Gastroesophageal sphincter (tissue), 4 donors: Measurements from ENCODE around the gene ADGRD1. TPM values are rescaled to one million over a fixed set of nuclear protein-coding genes. Genes with fewer than 3 reads are reported as not detected.

Experiments used
- ATAC-seq: fragments of 150-250 bp; one replicate; pipeline ENCODE4 v1.9.1; 2016; ENCODE audit warnings: mild to moderate bottlenecking, moderate library complexity
- H3K27ac ChIP-seq, 4 donors: fragments of 200-600 bp; sonication (generic) in 3 of 4; 1 replicate in 3 of 4; 2 replicates in 1 of 4; pipeline ENCODE4 v1.5.1; 2016 to 2019
- H3K27me3 ChIP-seq: fragments of 200-600 bp; sonication (generic); one replicate; pipeline ENCODE4 v1.5.1; 2019
- H3K36me3 ChIP-seq, 2 donors: fragments of 200-600 bp; sonication (generic); one replicate each; pipeline ENCODE4 v1.5.1; 2019; ENCODE audit warnings: control low read depth in 1 of 2
- H3K4me1 ChIP-seq, 3 donors: fragments of 200-600 bp; sonication (generic); 1 replicate in 2 of 3; 2 replicates in 1 of 3; pipeline ENCODE4 v1.5.1; 2016 to 2019; ENCODE audit warnings: control low read depth in 2 of 3
- H3K4me3 ChIP-seq, 2 donors: fragments of 200-600 bp; sonication (generic); one replicate each; pipeline ENCODE4 v1.5.1; 2019; ENCODE audit warnings: mild to moderate bottlenecking in 1 of 2, moderate library complexity in 1 of 2
- H3K9me3 ChIP-seq, 3 donors: fragments of 200-600 bp; sonication (generic); one replicate each; pipeline ENCODE4 v1.5.1; 2017 to 2019; ENCODE audit warnings: control low read depth in 2 of 3
- EP300 ChIP-seq: sonication (generic); formaldehyde crosslinking; IDR thresholded peaks from one replicate; pipeline ENCODE4 v1.6.1; 2017; ENCODE audit warnings: antibody characterized with exemption, mild to moderate bottlenecking
- POLR2A ChIP-seq, 2 donors: fragments of 450-650 bp; IDR thresholded peaks; one replicate each; pipeline ENCODE4 v1.6.1; 2017; ENCODE audit warnings: antibody characterized with exemption in 2 of 2, mild to moderate bottlenecking in 2 of 2, moderate library complexity in 1 of 2
- POLR2AphosphoS5 ChIP-seq: sonication (generic); formaldehyde crosslinking; IDR thresholded peaks from one replicate; pipeline ENCODE4 v1.6.1; 2017; ENCODE audit warnings: antibody characterized with exemption
- WGBS, 2 donors: methylation state at CpG; one replicate each; pipeline ENCODE4 v1.1.5; 2018; ENCODE audit warnings: low coverage in 1 of 2; 5-methylcytosine and 5-hydroxymethylcytosine counted together
- total RNA-seq, 4 donors: library from RNA; depleted of rRNA; stranded (reverse); fragments of >200 nt; gene quantifications; one replicate each; pipeline ENCODE4 v1.1.0, GENCODE V29; 2016
- TF ChIP-seq, protein P1 (sequence below), 4 experiments: fragments of 200-600 bp in 2 of 4; fragments of 450-650 bp in 2 of 4; sonication (generic) in 1 of 4; IDR thresholded peaks; one replicate each; pipeline ENCODE4 v1.5.1; 2017 to 2019; ENCODE audit warnings: antibody characterized with exemption in 4 of 4, mild to moderate bottlenecking in 2 of 4, moderate library complexity in 2 of 4

Gene ADGRD1
- total RNA-seq, 4 donors from 2014 or later, result 19.1 to 43.4 (median 31.3) TPM

DNA sequence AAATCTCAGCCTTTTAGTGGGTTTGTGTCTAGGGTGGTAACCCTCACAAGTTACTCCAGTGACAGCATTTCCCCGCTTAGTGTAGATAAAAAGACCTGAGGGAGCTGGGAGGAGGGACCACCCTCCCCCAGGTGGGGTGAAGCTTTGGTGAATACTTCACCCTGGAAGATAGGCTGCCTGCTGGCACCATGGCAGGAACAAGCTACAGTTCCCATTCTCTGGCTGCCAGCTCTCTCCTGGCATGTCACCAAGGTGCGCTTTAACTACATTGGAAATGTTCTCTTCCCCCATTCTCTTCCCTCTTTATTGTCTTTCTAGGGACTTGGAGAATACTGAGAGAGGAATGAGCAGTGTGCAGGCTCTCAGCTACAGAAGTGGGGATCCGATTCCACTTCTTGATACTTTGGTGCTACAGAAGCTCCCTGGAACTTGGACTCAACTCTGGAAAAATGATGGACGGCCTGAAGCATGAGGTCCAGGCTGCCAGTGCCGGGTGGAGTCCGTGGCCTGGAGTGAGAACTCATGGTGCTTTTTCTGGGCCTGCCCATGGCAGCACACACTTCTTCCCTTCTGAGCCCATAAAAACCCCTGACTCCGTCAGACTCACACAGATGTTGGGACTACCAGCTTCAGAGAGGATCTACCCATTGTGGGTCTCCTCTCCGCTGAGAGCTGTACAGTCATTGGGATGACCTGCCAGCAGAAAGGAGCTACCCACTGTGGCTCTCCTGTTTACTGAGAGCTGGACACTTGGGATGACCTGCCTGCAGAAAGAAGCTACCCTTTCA lies 198.0 kb downstream of the ADGRD1 start:
- H3K36me3 ChIP-seq, result no peaks in the 10 kb centered on the region
- no peak for TF ChIP-seq POLR2AphosphoS5
- TF ChIP-seq, protein P1, sequence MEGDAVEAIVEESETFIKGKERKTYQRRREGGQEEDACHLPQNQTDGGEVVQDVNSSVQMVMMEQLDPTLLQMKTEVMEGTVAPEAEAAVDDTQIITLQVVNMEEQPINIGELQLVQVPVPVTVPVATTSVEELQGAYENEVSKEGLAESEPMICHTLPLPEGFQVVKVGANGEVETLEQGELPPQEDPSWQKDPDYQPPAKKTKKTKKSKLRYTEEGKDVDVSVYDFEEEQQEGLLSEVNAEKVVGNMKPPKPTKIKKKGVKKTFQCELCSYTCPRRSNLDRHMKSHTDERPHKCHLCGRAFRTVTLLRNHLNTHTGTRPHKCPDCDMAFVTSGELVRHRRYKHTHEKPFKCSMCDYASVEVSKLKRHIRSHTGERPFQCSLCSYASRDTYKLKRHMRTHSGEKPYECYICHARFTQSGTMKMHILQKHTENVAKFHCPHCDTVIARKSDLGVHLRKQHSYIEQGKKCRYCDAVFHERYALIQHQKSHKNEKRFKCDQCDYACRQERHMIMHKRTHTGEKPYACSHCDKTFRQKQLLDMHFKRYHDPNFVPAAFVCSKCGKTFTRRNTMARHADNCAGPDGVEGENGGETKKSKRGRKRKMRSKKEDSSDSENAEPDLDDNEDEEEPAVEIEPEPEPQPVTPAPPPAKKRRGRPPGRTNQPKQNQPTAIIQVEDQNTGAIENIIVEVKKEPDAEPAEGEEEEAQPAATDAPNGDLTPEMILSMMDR (IDR thresholded peaks at IDR 0.05), result no peak
- TF ChIP-seq EP300, result no peak
- WGBS, 2 donors, result 57% methylated on average over 1 of the region's 8 CpGs
- no peak overlapping the region for H3K27ac ChIP-seq
- H3K4me1 ChIP-seq, result no peaks in the 10 kb centered on the region
- H3K9me3 ChIP-seq, result no peaks in the 10 kb centered on the region
- ATAC-seq, result no peak
- H3K27me3 ChIP-seq, result no peaks in the 10 kb centered on the region
- H3K4me3 ChIP-seq, result no peak overlapping the region

DNA sequence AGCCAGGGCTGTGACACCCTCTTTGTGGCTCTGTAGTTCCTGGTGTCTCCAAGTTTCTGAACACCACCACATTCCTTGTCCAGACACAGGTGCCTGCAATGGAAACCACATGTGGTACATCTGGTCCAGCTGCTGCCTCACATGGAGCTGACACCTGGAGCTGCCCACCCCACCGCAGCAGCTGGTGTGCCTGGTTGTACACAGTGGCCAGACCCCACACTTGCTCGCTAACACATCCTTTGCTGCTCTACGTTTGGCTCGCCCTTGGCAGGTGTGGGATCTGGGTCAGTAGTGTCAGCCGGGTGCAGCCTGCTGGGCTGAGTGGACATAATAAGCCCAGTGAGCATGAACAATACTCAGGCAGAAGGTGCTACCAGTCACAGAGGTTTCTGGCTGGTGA lies 198.9 kb downstream of the ADGRD1 start:
- WGBS, 2 donors, result 89% methylated on average over 3 of the region's 5 CpGs; no CpG with 5 or more reads in 1 of the 2 donors
- Histone ChIP-seq H3K4me1 (no peaks in the 10 kb centered on the region), H3K27ac (no peak overlapping the region), H3K9me3 (no peaks in the 10 kb centered on the region), H3K36me3 (no peaks in the 10 kb centered on the region), H3K27me3 (no peaks in the 10 kb centered on the region), H3K4me3 (no peak overlapping the region)
- ATAC-seq, result no peak
- no peak for TF ChIP-seq POLR2AphosphoS5
- TF ChIP-seq EP300, result no peak
- no peak for TF ChIP-seq POLR2A (IDR thresholded peaks at IDR 0.05)
- TF ChIP-seq, protein P1 (IDR thresholded peaks at IDR 0.05), result no peak

DNA sequence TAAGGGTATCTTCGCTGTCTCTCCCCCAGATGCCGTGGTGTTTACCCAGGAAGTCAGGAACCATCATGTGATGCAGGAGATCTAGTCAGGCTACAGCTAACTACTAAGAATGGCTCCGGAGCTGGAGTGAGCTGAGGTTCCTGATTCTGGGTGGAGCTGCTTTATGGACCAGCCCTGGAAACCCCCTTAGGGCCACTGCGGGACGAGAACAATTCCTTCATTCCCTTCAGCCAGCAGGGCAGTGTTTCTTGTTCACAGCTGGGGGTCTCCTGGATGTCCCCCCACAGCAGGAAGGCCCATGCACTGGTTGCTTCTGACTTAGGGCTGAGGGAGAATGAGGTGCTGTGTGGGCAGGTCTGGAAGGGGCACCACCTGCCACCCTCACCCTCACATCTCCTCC lies 199.3 kb downstream of the ADGRD1 start:
- Histone ChIP-seq H3K27me3 (no peaks in the 10 kb centered on the region), H3K4me1 (no peaks in the 10 kb centered on the region), H3K4me3 (no peak overlapping the region), H3K36me3 (no peaks in the 10 kb centered on the region), H3K27ac (no peak overlapping the region), H3K9me3 (no peaks in the 10 kb centered on the region)
- no peak for ATAC-seq
- TF ChIP-seq POLR2A (IDR thresholded peaks at IDR 0.05), result no peak
- TF ChIP-seq, protein P1 (IDR thresholded peaks at IDR 0.05), result no peak
- TF ChIP-seq EP300, result no peak
- no peak for TF ChIP-seq POLR2AphosphoS5
- WGBS, 2 donors, result no CpG with 5 or more reads among the region's 5 CpGs

DNA sequence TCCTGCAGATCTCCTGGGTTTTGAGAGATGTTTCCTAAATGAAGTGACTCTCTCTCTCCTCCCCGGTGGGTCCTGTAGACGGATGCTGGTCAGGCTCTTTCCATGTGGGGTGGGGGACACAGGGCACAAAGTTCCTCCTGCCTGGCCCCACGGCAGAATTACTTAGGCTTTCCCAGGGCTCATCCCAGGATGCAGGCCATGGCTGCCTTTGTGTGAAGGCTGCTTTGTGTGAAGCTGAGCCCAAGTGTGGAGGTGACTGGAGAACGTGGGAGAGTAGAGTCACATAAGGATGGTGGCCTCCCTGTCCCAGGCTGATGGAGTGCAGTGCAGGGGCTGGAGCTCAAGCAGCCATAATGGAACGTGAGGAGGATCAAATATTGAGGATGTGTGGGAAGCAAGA lies 200.2 kb downstream of the ADGRD1 start:
- H3K27me3 ChIP-seq, result no peaks in the 10 kb centered on the region
- no peak overlapping the region for H3K27ac ChIP-seq
- H3K4me1 ChIP-seq, result no peaks in the 10 kb centered on the region
- TF ChIP-seq, protein P1 (IDR thresholded peaks at IDR 0.05), result no peak
- no peak for TF ChIP-seq EP300
- no peaks in the 10 kb centered on the region for H3K9me3 ChIP-seq
- no peak for ATAC-seq
- no peak overlapping the region for H3K4me3 ChIP-seq
- 83% methylated on average over 2 of the region's 5 CpGs; no CpG with 5 or more reads in 1 of the 2 donors for WGBS, 2 donors
- no peaks in the 10 kb centered on the region for H3K36me3 ChIP-seq

DNA sequence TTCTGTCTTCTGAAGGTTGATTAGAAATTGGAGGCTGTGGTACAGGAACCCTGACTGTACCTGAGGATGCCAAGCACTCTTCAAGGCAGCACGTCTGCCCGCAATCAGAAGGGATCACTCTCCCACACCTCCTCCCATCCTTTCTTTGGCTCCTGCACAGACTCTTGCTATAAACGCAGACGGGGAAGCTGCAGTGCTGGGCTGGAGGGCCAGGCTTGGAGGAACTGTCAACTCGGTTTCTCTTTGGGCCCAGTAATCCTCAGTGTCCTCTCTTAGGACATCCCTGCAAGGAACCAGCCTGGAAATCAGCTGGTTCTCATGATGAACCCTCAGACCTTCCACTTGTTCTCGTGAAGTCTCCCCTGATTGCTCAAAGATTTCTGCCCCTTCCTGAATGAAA lies 201.4 kb downstream of the ADGRD1 start:
- WGBS, 2 donors, result 58 to 74% methylated on average over 4 to 6 of the region's 6 CpGs
- TF ChIP-seq POLR2AphosphoS5 (no peak), POLR2A (IDR thresholded peaks at IDR 0.05) (no peak), EP300 (no peak)
- TF ChIP-seq, protein P1 (IDR thresholded peaks at IDR 0.05), result no peak
- no peak overlapping the region for H3K27ac ChIP-seq

More for the DNA sequence above, 201.4 kb downstream of the ADGRD1 start:
- ATAC-seq, result no peak
- Histone ChIP-seq H3K27me3 (no peaks in the 10 kb centered on the region), H3K4me3 (no peak overlapping the region), H3K4me1 (no peaks in the 10 kb centered on the region), H3K36me3 (no peaks in the 10 kb centered on the region), H3K9me3 (no peaks in the 10 kb centered on the region)
